Fibroblast of pulmonary artery (primary cell): ENCODE results near the gene SPATA1.

Experiments used
- DNase-seq: peaks from one replicate; pipeline ENCODE4 v3.0.0-alpha.2; 2010; ENCODE audit warnings: low read depth
- H3K4me3 ChIP-seq: replicated peaks from 2 replicates; pipeline ENCODE4 v1.5.1; 2011; ENCODE audit warnings: low read depth, mild to moderate bottlenecking, control low read depth, low read length, moderate library complexity
- TF ChIP-seq, protein P1 (sequence below): IDR thresholded peaks from 2 replicates; pipeline ENCODE4 v1.5.1; 2011; ENCODE audit warnings: mild to moderate bottlenecking, control low read depth, low read length, inconsistent platforms; ENCODE audit errors: missing control alignments

SPATA1 gene

DNA sequence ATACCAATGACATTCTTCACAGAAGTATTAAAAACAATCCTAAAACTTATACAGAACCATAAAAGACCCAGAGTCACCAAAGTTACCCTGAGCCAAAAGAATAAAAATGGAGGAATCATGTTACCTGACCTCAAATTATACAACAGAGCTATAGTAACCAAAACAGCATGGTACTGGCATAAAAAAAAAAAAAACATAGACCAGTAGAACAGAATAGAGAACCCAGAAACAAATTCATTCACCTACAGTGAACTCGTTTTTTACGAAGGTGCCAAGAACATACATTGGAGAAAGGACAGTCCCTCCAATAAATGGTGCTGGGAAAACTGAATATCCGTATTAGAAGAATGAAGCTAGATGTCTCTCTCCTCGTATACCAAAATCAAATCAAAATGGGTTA is 2.8 kb downstream of the SPATA1 start:
- no peak overlapping the region for H3K4me3 ChIP-seq
- TF ChIP-seq, protein P1, sequence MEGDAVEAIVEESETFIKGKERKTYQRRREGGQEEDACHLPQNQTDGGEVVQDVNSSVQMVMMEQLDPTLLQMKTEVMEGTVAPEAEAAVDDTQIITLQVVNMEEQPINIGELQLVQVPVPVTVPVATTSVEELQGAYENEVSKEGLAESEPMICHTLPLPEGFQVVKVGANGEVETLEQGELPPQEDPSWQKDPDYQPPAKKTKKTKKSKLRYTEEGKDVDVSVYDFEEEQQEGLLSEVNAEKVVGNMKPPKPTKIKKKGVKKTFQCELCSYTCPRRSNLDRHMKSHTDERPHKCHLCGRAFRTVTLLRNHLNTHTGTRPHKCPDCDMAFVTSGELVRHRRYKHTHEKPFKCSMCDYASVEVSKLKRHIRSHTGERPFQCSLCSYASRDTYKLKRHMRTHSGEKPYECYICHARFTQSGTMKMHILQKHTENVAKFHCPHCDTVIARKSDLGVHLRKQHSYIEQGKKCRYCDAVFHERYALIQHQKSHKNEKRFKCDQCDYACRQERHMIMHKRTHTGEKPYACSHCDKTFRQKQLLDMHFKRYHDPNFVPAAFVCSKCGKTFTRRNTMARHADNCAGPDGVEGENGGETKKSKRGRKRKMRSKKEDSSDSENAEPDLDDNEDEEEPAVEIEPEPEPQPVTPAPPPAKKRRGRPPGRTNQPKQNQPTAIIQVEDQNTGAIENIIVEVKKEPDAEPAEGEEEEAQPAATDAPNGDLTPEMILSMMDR: no peak
- no peak for DNase-seq

DNA sequence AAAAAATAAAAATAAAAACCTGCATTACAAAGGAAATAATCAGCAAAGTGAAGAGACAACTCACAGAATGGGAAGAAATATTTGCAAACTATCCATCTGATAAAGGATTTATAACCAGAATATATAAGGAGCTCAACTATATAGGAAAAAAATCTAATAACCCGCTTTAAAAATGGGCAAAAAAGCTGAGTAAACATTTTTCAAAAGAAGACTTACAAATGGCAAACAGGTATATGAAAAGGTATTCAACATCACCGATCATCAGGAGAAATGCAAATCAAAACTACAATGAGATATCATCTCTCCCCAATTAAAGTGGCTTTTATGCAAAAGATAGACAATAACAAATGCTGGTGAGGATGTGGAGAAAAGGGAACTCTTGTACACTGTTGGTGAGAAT is 4.0 kb downstream of the SPATA1 start:
- H3K4me3 ChIP-seq: no peak overlapping the region
- TF ChIP-seq, protein P1: no peak
- DNase-seq: no peak

DNA sequence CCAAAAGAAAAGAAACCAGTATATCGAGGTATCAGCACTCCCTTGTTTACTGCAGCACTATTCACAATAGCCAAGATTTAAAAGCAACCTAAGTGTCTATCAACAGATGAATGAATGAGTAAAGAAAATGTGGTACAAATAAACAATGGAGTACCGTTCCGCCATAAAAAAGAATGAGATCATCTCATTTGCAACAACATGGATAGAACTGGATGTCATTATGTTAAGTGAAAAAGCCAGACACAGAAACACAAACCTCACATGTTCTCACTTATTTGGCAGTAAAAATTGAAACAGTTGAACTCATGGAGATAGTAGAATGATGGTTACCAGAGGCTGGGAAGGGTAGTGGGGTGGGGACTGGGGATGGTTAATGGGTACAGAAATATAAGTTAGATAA is 4.5 kb downstream of the SPATA1 start:
- TF ChIP-seq, protein P1: no peak
- H3K4me3 ChIP-seq: no peak overlapping the region
- DNase-seq: no peak

DNA sequence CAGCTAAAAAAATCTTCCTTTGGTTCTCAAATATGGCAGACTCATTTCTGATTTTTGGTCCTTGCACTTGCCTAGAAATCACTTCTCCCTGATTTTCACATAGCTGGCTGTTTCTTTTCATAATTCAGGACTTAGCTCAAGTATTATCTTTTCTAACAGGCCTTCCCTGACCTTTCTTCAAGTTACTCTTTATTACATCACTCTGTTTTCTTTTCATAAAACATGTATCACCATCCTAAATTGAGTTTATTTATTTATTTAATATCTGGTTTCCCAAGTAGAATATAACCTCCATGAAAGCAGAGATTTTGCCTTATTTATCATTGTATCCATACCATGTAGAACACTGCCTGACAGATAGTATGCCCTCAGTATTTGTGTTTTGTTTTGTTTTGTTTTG is 18.4 kb downstream of the SPATA1 start:
- DNase-seq: no peak
- no peak overlapping the region for H3K4me3 ChIP-seq
- TF ChIP-seq, protein P1: no peak

DNA sequence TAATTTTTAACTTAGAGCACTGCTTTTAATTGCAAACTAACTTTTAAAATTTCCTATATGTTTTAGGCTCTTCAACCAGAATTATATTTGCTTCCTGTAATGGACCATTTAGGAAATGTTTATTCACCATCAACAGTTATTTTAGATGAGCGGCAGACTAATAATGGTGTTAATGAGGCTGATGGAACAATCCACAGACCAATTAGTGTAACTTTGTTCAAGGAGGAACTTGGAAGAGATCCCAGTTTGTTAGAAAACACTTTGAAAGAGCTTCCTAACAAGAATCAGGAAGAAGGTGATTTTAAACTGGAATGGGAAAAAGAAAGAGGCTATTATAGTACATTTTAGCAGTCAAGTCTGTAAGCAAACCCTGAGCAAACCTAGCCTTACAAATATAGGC is 19.6 kb downstream of the SPATA1 start:
- no peak overlapping the region for H3K4me3 ChIP-seq
- TF ChIP-seq, protein P1: no peak
- DNase-seq: no peak

DNA sequence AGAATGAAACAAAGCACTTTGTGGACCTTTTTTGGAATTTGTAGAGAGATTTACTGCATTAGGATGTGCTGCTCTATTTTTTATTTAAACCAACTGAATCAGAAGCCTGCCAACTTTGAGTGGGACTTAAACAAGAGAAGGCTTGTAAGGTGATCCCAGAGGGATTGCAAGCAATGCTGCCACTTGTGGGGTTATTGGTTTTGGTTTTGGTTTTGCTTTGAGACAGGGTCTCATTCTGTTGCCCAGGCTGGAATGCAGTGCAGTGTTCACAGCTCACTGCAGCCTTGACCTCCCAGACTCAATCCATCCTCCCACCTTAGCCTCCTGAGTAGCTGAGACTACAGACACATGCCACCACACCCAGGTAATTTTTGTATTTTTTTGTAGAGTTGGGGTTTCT is 32.4 kb downstream of the SPATA1 start:
- no peak for DNase-seq
- no peak overlapping the region for H3K4me3 ChIP-seq
- TF ChIP-seq, protein P1: no peak

DNA sequence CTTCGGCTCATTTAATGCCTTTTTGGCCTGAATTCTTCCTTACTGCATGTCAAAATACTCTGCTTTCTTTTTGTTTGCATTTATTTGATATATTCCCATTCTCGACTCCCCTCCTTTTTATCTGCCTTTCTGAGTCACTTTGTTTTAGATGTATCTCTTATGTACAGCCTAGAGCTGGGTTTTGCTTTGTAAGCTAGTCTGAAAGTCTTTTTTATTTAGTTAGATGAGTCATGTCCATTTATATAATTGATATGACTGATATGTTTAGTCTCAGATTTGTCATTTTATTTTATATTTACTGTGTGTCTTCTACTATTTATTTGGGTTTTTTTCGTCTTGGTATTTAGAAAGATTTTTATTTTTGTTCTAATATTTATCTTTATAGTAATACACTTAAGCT is 33.8 kb downstream of the SPATA1 start:
- no peak overlapping the region for H3K4me3 ChIP-seq
- peak; percentile 13 for DNase-seq
- TF ChIP-seq, protein P1: no peak
